A549 treated with ZK216348 at 1 μM for 4 hours (cell line): ENCODE results near the gene MINDY2. TPM values are rescaled to one million over a fixed set of nuclear protein-coding genes. Genes with fewer than 3 reads are reported as not detected.

Source experiments
- total RNA-seq: library from RNA; stranded (reverse); fragments of 200-300 nt; extraction: Qiagen RNA extraction; gene quantifications from 5 replicates; pipeline ENCODE4 v1.2.3, GENCODE V29; 2022; ENCODE audit warnings: low read depth

Gene MINDY2
- total RNA-seq: 2.1 to 7.7 TPM (median 4.9 TPM) in 5 replicates

GRCh38 chr15:58770857-58771620 is at the start of gene MINDY2:
MINDY2 (plus strand) TSS chr15:58771302; CDS start chr15:58771396, 94 bp downstream.

GRCh38 chr15:58749532-58750337 is 21.4 kb upstream of the MINDY2 start, which contains the start of gene ADAM10:
ADAM10 (minus strand) TSS chr15:58749707; CDS start chr15:58749534, 173 bp downstream.

Other genes starting within 250 kb of the MINDY2 start
- gene ADAM10, start 21.6 kb upstream of the MINDY2 start, total RNA-seq: 89.5 to 145 TPM (median 129 TPM) in 5 replicates
- 75.5 to 88.1 TPM (median 77.0 TPM) in 5 replicates for gene SLTM, start 162.4 kb downstream of the MINDY2 start, total RNA-seq
- 20.4 to 34.0 TPM (median 24.8 TPM) in 5 replicates for gene RNF111, start 216.4 kb downstream of the MINDY2 start, total RNA-seq